GM13976 (cell line): ENCODE measurements around the gene MLPH.
"Not testable (repeated sequence)": the region's sequence is repeated elsewhere in the genome, so short reads cannot be mapped to it uniquely, and the experiment has no call there.

Experiments used
- DNase-seq: peaks from one replicate; pipeline ENCODE4 v3.0.0; 2012; ENCODE audit warnings: low spot score
- CTCF ChIP-seq: IDR thresholded peaks from 2 replicates; pipeline ENCODE4 v1.5.1; 2012; ENCODE audit warnings: borderline replicate concordance, mild to moderate bottlenecking; ENCODE audit not compliant: insufficient read depth; ENCODE audit errors: extremely low read depth, missing control alignments, control extremely low read depth
- in situ Hi-C: fragments of 300-500 bp; cut with MboI; formaldehyde crosslinking; loops from one replicate; pipeline ENCODE4 v1.12.0; 2022; ENCODE audit warnings: low sequenced_read_pairs, mixed read lengths, inconsistent platforms; ENCODE audit not compliant: unreplicated experiment

MLPH gene

GRCh38 chr2:237466211-237466610 is 20.8 kb upstream of the MLPH start:
- in situ Hi-C loops: no loop called here
- no peak for TF ChIP-seq CTCF
- DNase-seq: no peak

GRCh38 chr2:237467447-237468179 is 19.4 kb upstream of the MLPH start:
- in situ Hi-C loops: no loop called here
- TF ChIP-seq CTCF: no peak
- no peak for DNase-seq

GRCh38 chr2:237469410-237469809 is 17.6 kb upstream of the MLPH start:
- DNase-seq, in situ Hi-C loops: not testable (repeated sequence)

- in situ Hi-C loops: no loop called here
- TF ChIP-seq CTCF: no peak
- DNase-seq: no peak
Measured at GRCh38 chr2:237469849-237470248, 17.2 kb upstream of the MLPH start.

GRCh38 chr2:237470914-237471313 is 16.1 kb upstream of the MLPH start:
- in situ Hi-C loops: no loop called here
- DNase-seq: no peak
- no peak for TF ChIP-seq CTCF

- in situ Hi-C loops: no loop called here
- TF ChIP-seq CTCF: no peak
Measured at GRCh38 chr2:237471438-237472186, 15.4 kb upstream of the MLPH start.

GRCh38 chr2:237472187-237472712 is 14.8 kb upstream of the MLPH start:
- DNase-seq: no peak
- in situ Hi-C loops: no loop called here
- TF ChIP-seq CTCF: no peak

More at GRCh38 chr2:237471438-237472186, 15.4 kb upstream of the MLPH start:
- DNase-seq: peak; percentile 53
